ENCODE measurements around the gene PET100.

DNA sequence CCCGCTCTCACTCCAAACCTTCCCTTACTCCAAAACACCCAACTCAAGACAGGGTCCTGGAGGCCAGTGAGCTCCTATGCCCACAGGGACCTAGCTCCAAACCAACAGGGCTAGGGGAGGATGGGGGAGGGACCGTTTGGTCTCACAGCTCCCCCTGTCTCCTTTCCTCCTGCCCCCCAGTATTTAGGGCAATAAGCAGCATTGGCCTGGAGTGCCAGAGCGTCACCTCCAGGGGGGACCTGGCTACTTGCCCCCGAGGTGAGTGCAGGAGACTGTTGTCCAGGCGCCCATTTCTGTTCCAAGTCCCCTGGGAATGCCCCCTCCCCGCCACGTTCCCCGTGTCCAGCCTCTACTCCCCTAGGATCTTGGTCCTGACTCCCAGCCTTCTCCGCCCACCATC lies 40.0 kb downstream of the PET100 start:
- TF ChIP-seq, protein P1, sequence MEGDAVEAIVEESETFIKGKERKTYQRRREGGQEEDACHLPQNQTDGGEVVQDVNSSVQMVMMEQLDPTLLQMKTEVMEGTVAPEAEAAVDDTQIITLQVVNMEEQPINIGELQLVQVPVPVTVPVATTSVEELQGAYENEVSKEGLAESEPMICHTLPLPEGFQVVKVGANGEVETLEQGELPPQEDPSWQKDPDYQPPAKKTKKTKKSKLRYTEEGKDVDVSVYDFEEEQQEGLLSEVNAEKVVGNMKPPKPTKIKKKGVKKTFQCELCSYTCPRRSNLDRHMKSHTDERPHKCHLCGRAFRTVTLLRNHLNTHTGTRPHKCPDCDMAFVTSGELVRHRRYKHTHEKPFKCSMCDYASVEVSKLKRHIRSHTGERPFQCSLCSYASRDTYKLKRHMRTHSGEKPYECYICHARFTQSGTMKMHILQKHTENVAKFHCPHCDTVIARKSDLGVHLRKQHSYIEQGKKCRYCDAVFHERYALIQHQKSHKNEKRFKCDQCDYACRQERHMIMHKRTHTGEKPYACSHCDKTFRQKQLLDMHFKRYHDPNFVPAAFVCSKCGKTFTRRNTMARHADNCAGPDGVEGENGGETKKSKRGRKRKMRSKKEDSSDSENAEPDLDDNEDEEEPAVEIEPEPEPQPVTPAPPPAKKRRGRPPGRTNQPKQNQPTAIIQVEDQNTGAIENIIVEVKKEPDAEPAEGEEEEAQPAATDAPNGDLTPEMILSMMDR (IDR thresholded peaks at IDR 0.05; ENCODE audit: low read depth, low read length, poor library complexity, severe bottlenecking): no peak
- TF ChIP-seq EZH2phosphoT487 (IDR thresholded peaks at IDR 0.05; ENCODE audit: borderline replicate concordance, low read length): no peak
